Activated B cell treated with CpG ODN at 0.5 μM for 24 hours (primary cell): ENCODE data around the gene RBAK. TPM values are rescaled to one million over a fixed set of nuclear protein-coding genes. Genes with fewer than 3 reads are reported as not detected.
"Not testable (repeated sequence)": the region's sequence is repeated elsewhere in the genome, so short reads cannot be mapped to it uniquely, and the experiment has no call there.

Source experiments
- ATAC-seq: fragments of 200-7000 bp; cut with Tn5 transposase; one replicate; pipeline ENCODE4 v1.10.0; 2021; ENCODE audit warnings: low read depth, mild to moderate bottlenecking, moderate library complexity
- CTCF ChIA-PET: fragments of 350-600 bp; sonication (Branson Sonifier 250); formaldehyde crosslinking; loops from one replicate; lab custom pipeline; 2021; ENCODE audit warnings: antibody characterized with exemption; lab: Charles Lee
- POLR2A ChIA-PET: fragments of 350-600 bp; sonication (Branson Sonifier 250); formaldehyde crosslinking; loops from one replicate; lab custom pipeline; 2021; ENCODE audit warnings: antibody characterized with exemption; lab: Charles Lee
- DNase-seq: peaks from one replicate; pipeline ENCODE4 v3.0.0; 2022
- H3K27ac Mint-ChIP-seq: one replicate; pipeline ENCODE4 v1.8.0; 2020; ENCODE audit warnings: mixed read lengths
- H3K27me3 Mint-ChIP-seq: one replicate; pipeline ENCODE4 v1.8.0; 2021; ENCODE audit warnings: mixed read lengths
- H3K36me3 Mint-ChIP-seq: one replicate; pipeline ENCODE4 v1.8.0; 2021; ENCODE audit warnings: low read depth, mixed read lengths
- H3K4me1 Mint-ChIP-seq: one replicate; pipeline ENCODE4 v1.8.0; 2021; ENCODE audit warnings: mixed read lengths
- H3K4me3 Mint-ChIP-seq: one replicate; pipeline ENCODE4 v1.8.0; 2020; ENCODE audit warnings: mild to moderate bottlenecking, mixed read lengths
- H3K9me3 Mint-ChIP-seq: one replicate; pipeline ENCODE4 v1.8.0; 2020; ENCODE audit warnings: mixed read lengths
- CTCF ChIP-seq: fragments of 200-600 bp; IDR thresholded peaks from one replicate; pipeline ENCODE4 v1.8.0; 2022; ENCODE audit warnings: antibody characterized with exemption, mild to moderate bottlenecking
- intact Hi-C: fragments of 100-400 bp; cut with micrococcal nuclease; formaldehyde crosslinking; loops from one replicate; pipeline ENCODE4 v1.15.1; 2024
- total RNA-seq: library from RNA; stranded (reverse); gene quantifications from 2 replicates; pipeline ENCODE4 v1.2.3, GENCODE V29; 2022

RBAK gene
- total RNA-seq, 1 donor from 2014 or later: 20.2 TPM

DNA sequence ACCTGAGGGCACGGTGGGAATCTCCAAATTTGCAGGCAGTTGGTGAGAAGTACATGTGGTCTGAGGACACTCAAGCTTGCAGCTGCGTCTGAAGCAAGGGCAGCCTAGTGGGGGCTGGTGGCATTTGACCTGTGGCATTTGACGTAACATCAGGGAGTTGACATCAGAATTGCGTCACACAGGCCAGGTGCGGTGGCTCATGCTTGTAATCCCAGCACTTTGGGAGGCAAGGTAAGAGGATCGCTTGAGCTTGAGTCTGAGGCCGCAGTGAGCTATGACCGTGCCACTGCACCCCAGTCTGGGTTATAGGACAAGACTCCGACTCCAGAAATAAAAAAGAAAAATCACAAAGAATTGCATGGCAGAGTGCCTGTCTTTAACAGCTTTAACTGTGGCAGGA, 25.6 kb upstream of the RBAK start:
- no peak for TF ChIP-seq CTCF

DNA sequence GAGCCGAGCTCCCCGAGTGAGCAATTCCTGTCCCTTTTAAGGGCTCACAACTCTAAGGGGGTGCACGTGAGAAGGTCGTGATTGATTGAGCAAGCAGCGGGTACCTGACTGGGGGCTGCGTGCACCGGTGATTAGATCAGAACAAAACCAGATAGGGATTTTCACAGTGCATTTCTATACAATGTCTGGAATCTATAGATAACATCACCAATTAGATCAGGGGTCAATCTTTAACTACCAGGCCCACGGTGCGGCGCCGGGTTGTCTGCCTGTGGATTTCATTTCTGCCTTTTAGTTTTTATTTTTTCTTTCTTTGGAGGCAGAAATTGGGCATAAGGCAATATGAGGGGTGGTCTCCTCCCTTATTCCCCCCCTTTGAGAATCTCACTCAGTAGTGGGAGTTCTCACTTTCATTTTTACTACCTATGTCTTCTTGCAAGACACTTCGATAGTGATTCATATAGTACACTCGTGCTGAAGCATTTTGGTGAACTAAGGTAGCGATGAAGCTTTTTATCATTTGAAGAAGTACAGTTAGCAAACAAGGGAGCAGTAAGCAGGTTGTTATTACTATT, 24.6 kb upstream of the RBAK start:
- intact Hi-C loops, H3K4me1 Mint-ChIP-seq, H3K4me3 Mint-ChIP-seq, H3K27ac Mint-ChIP-seq, ATAC-seq, H3K9me3 Mint-ChIP-seq, POLR2A ChIA-PET, H3K27me3 Mint-ChIP-seq, DNase-seq, CTCF ChIA-PET: not testable (repeated sequence)
- H3K36me3 Mint-ChIP-seq: peaks cover 51% of the 10 kb centered on the region

More for the DNA sequence above, 25.6 kb upstream of the RBAK start:
- Mint-ChIP-seq H3K36me3 (peaks cover 45% of the 10 kb centered on the region), H3K4me1 (no peaks in the 10 kb centered on the region), H3K27ac (no peak overlapping the region), H3K9me3 (peaks cover 9% of the 10 kb centered on the region), H3K4me3 (no peak overlapping the region), H3K27me3 (no peaks in the 10 kb centered on the region)
- ATAC-seq (no peak), DNase-seq (no peak)
- CTCF ChIA-PET: no interaction called here
- POLR2A ChIA-PET: no interaction called here
- intact Hi-C loops: no loop called here

DNA sequence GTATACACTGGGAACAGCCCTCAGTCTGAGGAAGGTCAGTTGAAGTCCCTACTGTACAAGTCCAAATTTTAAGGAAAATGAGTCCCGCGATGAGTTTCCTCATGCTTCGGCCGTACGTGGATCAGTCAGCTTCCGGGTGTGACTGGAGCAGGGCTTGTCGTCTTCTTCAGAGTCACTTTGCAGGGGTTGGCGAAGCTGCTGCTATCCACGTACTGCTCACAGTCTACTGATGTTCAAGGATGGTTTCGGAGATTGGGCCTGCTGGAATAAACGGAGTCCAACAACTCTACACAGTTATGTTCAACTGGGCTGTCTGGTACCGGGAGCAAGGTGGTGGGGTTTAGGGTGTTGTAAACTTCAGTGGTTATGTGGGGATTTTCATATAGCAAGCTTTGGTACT, 22.0 kb upstream of the RBAK start:
- Mint-ChIP-seq H3K9me3 (peaks cover 19% of the 10 kb centered on the region), H3K36me3 (peaks cover 68% of the 10 kb centered on the region)
- H3K27me3 Mint-ChIP-seq, CTCF ChIA-PET, ATAC-seq, H3K4me1 Mint-ChIP-seq, DNase-seq, intact Hi-C loops, H3K4me3 Mint-ChIP-seq, POLR2A ChIA-PET, H3K27ac Mint-ChIP-seq: not testable (repeated sequence)

DNA sequence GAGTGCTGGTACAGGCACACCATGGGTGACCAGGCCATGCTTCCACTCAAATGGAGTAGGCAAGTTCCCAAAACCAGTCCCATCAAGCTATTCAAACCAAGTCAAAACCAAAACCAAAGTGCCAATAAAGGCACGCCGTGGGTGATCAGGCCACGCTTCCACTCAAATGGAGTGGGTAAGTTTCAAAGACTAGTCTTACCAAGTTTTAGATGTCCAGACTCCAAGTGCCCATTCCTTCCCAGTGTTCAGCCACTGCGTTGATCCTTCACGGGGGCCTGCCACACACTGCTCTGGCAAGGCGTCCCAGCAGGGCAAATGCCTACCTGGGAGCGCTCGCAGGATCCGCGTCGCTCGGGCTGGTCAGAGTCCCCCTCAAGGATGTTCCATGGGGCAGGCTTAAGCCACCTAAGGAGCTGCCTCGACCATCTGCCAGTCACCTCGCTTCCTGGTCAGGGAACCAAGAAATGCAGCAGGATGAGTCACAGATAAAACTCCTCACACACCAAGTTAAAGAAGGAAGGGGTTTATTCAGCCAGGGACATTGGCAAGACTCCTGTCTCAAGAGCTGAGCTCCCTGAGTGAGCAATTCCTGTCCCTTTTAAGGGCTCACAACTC, 17.8 kb upstream of the RBAK start:
- intact Hi-C loops, H3K27ac Mint-ChIP-seq, H3K27me3 Mint-ChIP-seq, ATAC-seq, CTCF ChIA-PET, H3K4me1 Mint-ChIP-seq, DNase-seq, H3K4me3 Mint-ChIP-seq: not testable (repeated sequence)
- H3K36me3 Mint-ChIP-seq: peaks cover 41% of the 10 kb centered on the region
- POLR2A ChIA-PET: interaction anchor here (0.6 kb wide), 1 partner anchor 33 kb away, joined by 6 read pairs; no protein-coding TSS in a partner anchor
- peaks cover 11% of the 10 kb centered on the region for H3K9me3 Mint-ChIP-seq

- H3K27me3 Mint-ChIP-seq, DNase-seq, H3K36me3 Mint-ChIP-seq, intact Hi-C loops, H3K9me3 Mint-ChIP-seq, ATAC-seq, H3K4me3 Mint-ChIP-seq, CTCF ChIA-PET, H3K4me1 Mint-ChIP-seq, H3K27ac Mint-ChIP-seq, POLR2A ChIA-PET: not testable (repeated sequence)
Measured at GRCh38 chr7:5033186-5033585, 12.5 kb upstream of the RBAK start.

DNA sequence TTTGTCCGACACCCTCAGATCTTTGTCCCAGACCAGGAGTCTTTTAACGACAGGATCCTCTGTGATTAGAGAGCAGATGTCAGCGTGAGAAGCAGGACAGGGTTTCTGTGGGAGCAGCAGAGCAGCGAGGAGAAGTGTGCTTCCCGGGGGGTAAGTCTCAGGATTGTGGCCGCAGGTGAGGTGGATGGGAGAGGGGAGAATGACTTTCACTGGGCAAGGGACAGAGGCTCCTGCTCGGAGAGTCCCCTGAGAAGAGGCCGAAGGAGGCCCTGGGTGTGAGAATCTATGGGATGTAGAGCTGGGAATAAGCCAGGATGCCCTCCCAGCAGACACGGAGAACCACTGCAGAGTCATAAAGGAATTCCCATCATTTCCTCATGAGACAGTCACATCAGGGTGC, 10.4 kb upstream of the RBAK start:
- DNase-seq (no peak), ATAC-seq (no peak)
- Mint-ChIP-seq H3K4me3 (no peak overlapping the region), H3K27me3 (no peaks in the 10 kb centered on the region), H3K27ac (no peak overlapping the region), H3K36me3 (peaks cover 2% of the 10 kb centered on the region), H3K9me3 (no peaks in the 10 kb centered on the region), H3K4me1 (no peaks in the 10 kb centered on the region)
- POLR2A ChIA-PET: no interaction called here
- CTCF ChIA-PET: no interaction called here
- intact Hi-C loops: no loop called here
- no peak for TF ChIP-seq CTCF

- CTCF ChIA-PET: no interaction called here
- H3K4me3 Mint-ChIP-seq: no peak overlapping the region
Measured at GRCh38 chr7:5036446-5036845, 9.2 kb upstream of the RBAK start.

More at GRCh38 chr7:5036446-5036845, 9.2 kb upstream of the RBAK start:
- no peak for ATAC-seq
- Mint-ChIP-seq H3K36me3 (peaks cover 2% of the 10 kb centered on the region), H3K27me3 (no peaks in the 10 kb centered on the region), H3K4me1 (no peaks in the 10 kb centered on the region), H3K9me3 (no peaks in the 10 kb centered on the region), H3K27ac (no peak overlapping the region)
- intact Hi-C loops: no loop called here
- POLR2A ChIA-PET: no interaction called here
- DNase-seq: no peak
- TF ChIP-seq CTCF: no peak
